ENCODE data around the gene WNK1.
"Not testable (repeated sequence)": the region's sequence is repeated elsewhere in the genome, so short reads cannot be mapped to it uniquely, and the experiment has no call there.

Gene WNK1

GRCh38 chr12:810671-811415 is 58.5 kb downstream of the WNK1 start:
- in situ Hi-C loops (cut with MboI; ENCODE audit: low sequenced_read_pairs): loop anchor here (25.0 kb wide), 1 partner anchor 776 kb away; the partner anchor contains the start of gene FBXL14

GRCh38 chr12:812950-813349 is 60.6 kb downstream of the WNK1 start:
- in situ Hi-C loops (cut with MboI; ENCODE audit: low sequenced_read_pairs): loop anchor here (25.0 kb wide), 1 partner anchor 774 kb away; the partner anchor contains the start of gene FBXL14

GRCh38 chr12:817456-817855 is 65.1 kb downstream of the WNK1 start:
- in situ Hi-C loops (cut with MboI; ENCODE audit: low sequenced_read_pairs): loop anchor here (25.0 kb wide), 1 partner anchor 770 kb away; the partner anchor contains the start of gene FBXL14

- in situ Hi-C loops (cut with MboI; ENCODE audit: low sequenced_read_pairs): loop anchor here (25.0 kb wide), 1 partner anchor 769 kb away; the partner anchor contains the start of gene FBXL14
Observed at GRCh38 chr12:817941-818600, 65.7 kb downstream of the WNK1 start.

GRCh38 chr12:818733-819132 is 66.4 kb downstream of the WNK1 start:
- in situ Hi-C loops (cut with MboI; ENCODE audit: low sequenced_read_pairs): loop anchor here (25.0 kb wide), 1 partner anchor 769 kb away; the partner anchor contains the start of gene FBXL14

GRCh38 chr12:820336-820735 is 68.0 kb downstream of the WNK1 start:
- in situ Hi-C loops (cut with MboI; ENCODE audit: low sequenced_read_pairs): loop anchor here (25.0 kb wide), 1 partner anchor 767 kb away; the partner anchor contains the start of gene FBXL14

GRCh38 chr12:823028-823698 is 70.8 kb downstream of the WNK1 start:
- in situ Hi-C loops (cut with MboI; ENCODE audit: low sequenced_read_pairs): loop anchor here (25.0 kb wide), 1 partner anchor 764 kb away; the partner anchor contains the start of gene FBXL14

- in situ Hi-C loops (cut with MboI; ENCODE audit: low sequenced_read_pairs): no loop called here
Observed at GRCh38 chr12:826331-826730, 74.0 kb downstream of the WNK1 start.

GRCh38 chr12:828726-829395 is 76.5 kb downstream of the WNK1 start:
- in situ Hi-C loops (cut with MboI; ENCODE audit: low sequenced_read_pairs): no loop called here

- in situ Hi-C loops (cut with MboI; ENCODE audit: low sequenced_read_pairs): no loop called here
Observed at GRCh38 chr12:830111-830867, 77.9 kb downstream of the WNK1 start.

- in situ Hi-C loops (cut with MboI; ENCODE audit: low sequenced_read_pairs): no loop called here
Observed at GRCh38 chr12:835754-836518, 83.6 kb downstream of the WNK1 start.

GRCh38 chr12:836952-837351 is 84.6 kb downstream of the WNK1 start:
- in situ Hi-C loops (cut with MboI; ENCODE audit: low sequenced_read_pairs): no loop called here

- in situ Hi-C loops (cut with MboI; ENCODE audit: low sequenced_read_pairs): no loop called here
Observed at GRCh38 chr12:837548-837947, 85.2 kb downstream of the WNK1 start.

- in situ Hi-C loops (cut with MboI; ENCODE audit: low sequenced_read_pairs): no loop called here
Observed at GRCh38 chr12:843609-844008, 91.2 kb downstream of the WNK1 start.

GRCh38 chr12:846421-846820 is 94.0 kb downstream of the WNK1 start:
- in situ Hi-C loops (cut with MboI; ENCODE audit: low sequenced_read_pairs): no loop called here

GRCh38 chr12:848173-848865 is 95.9 kb downstream of the WNK1 start:
- in situ Hi-C loops (cut with MboI; ENCODE audit: low sequenced_read_pairs): no loop called here

- in situ Hi-C loops (cut with MboI; ENCODE audit: low sequenced_read_pairs): no loop called here
Observed at GRCh38 chr12:848882-849527, 96.6 kb downstream of the WNK1 start.

- in situ Hi-C loops (cut with MboI; ENCODE audit: low sequenced_read_pairs): not testable (repeated sequence)
Observed at GRCh38 chr12:849733-850437, 97.5 kb downstream of the WNK1 start.
